Mesenchymal stem cell (in vitro differentiated cells and primary cell): ENCODE results near the gene SIK3.

Experiments
- DNase-seq: peaks from one replicate; pipeline ENCODE4 v3.0.0-alpha.2; 2013
- H2AFZ ChIP-seq: one replicate; pipeline ENCODE4 v1.6.1; 2013; ENCODE audit warnings: low read depth, mild to moderate bottlenecking, control low read depth, inconsistent platforms, low read length, moderate library complexity
- H2AK5ac ChIP-seq: 2 replicates; pipeline ENCODE4 v1.6.1; 2013; ENCODE audit warnings: low read length, moderate library complexity, mild to moderate bottlenecking, inconsistent platforms; ENCODE audit not compliant: severe bottlenecking
- H2BK120ac ChIP-seq: one replicate; pipeline ENCODE4 v1.6.1; 2013; ENCODE audit warnings: low read depth, mild to moderate bottlenecking, inconsistent platforms, low read length, moderate library complexity
- H2BK12ac ChIP-seq, 2 experiments: one replicate each; pipeline ENCODE4 v1.6.1; 2013; ENCODE audit warnings: inconsistent platforms in 2 of 2, low read length in 2 of 2, mild to moderate bottlenecking in 2 of 2, moderate library complexity in 2 of 2, control low read depth in 1 of 2
- H2BK15ac ChIP-seq: one replicate; pipeline ENCODE4 v1.6.1; 2013; ENCODE audit warnings: mild to moderate bottlenecking, low read depth, inconsistent platforms; ENCODE audit not compliant: poor library complexity, severe bottlenecking
- H2BK5ac ChIP-seq: 2 replicates; pipeline ENCODE4 v1.6.1; 2013; ENCODE audit warnings: low read depth, mild to moderate bottlenecking, low read length, control low read depth, inconsistent platforms; ENCODE audit not compliant: poor library complexity, severe bottlenecking
- H3K14ac ChIP-seq, 2 experiments: one replicate each; pipeline ENCODE4 v1.6.1; 2013; ENCODE audit warnings: inconsistent platforms in 2 of 2, low read length in 2 of 2, control low read depth in 1 of 2, mild to moderate bottlenecking in 1 of 2, moderate library complexity in 1 of 2
- H3K18ac ChIP-seq, 2 experiments: one replicate each; pipeline ENCODE4 v1.6.1; 2013; ENCODE audit warnings: inconsistent platforms in 2 of 2, low read length in 2 of 2, control low read depth in 1 of 2, low read depth in 1 of 2, mild to moderate bottlenecking in 1 of 2
- H3K23ac ChIP-seq, 2 experiments: one replicate each; pipeline ENCODE4 v1.6.1; 2013; ENCODE audit warnings: inconsistent platforms in 2 of 2, low read length in 2 of 2, mild to moderate bottlenecking in 2 of 2, moderate library complexity in 2 of 2, control low read depth in 1 of 2
- H3K27ac ChIP-seq: 2 replicates; pipeline ENCODE4 v1.5.1; 2013; ENCODE audit warnings: mild to moderate bottlenecking, moderate library complexity, low read length, control low read depth, inconsistent platforms; ENCODE audit not compliant: poor library complexity, severe bottlenecking
- H3K27me3 ChIP-seq, 2 experiments: 2 replicates each; pipeline versions ENCODE4 v1.6.1 to v1.7.0; 2013; ENCODE audit warnings: low read length in 2 of 2, mild to moderate bottlenecking in 2 of 2, moderate library complexity in 2 of 2, control low read depth in 1 of 2, inconsistent platforms in 1 of 2; ENCODE audit not compliant: control insufficient read depth in 1 of 2, insufficient read depth in 1 of 2
- H3K36me3 ChIP-seq, 2 experiments: 2 replicates each; pipeline versions ENCODE4 v1.6.1 to v1.7.0; 2013; ENCODE audit warnings: low read length in 2 of 2, control low read depth in 1 of 2, inconsistent platforms in 1 of 2, low read depth in 1 of 2, mild to moderate bottlenecking in 1 of 2; ENCODE audit not compliant: insufficient read depth in 2 of 2, control insufficient read depth in 1 of 2
- H3K4ac ChIP-seq, 2 experiments: one replicate each; pipeline ENCODE4 v1.6.1; 2013; ENCODE audit warnings: inconsistent platforms in 2 of 2, low read length in 2 of 2, mild to moderate bottlenecking in 2 of 2, moderate library complexity in 2 of 2, control low read depth in 1 of 2, low read depth in 1 of 2
- H3K4me1 ChIP-seq: 2 replicates; pipeline ENCODE4 v1.6.1; 2013; ENCODE audit warnings: low read depth, low read length, control low read depth; ENCODE audit not compliant: control insufficient read depth, insufficient read depth
- H3K4me2 ChIP-seq: 2 replicates; pipeline ENCODE4 v1.6.1; 2013; ENCODE audit warnings: low read length, mild to moderate bottlenecking, inconsistent platforms; ENCODE audit not compliant: poor library complexity, severe bottlenecking
- H3K4me3 ChIP-seq, 2 experiments: 2 replicates each; pipeline versions ENCODE4 v1.5.1 to v1.7.0; 2013; ENCODE audit warnings: low read length in 2 of 2, mild to moderate bottlenecking in 2 of 2, control low read depth in 1 of 2, low read depth in 1 of 2; ENCODE audit not compliant: insufficient read depth in 1 of 2
- H3K79me1 ChIP-seq: replicated peaks from 2 replicates; pipeline ENCODE4 v1.6.1; 2013; ENCODE audit warnings: mild to moderate bottlenecking, control low read depth, low read length, inconsistent platforms; ENCODE audit not compliant: poor library complexity, severe bottlenecking
- H3K9ac ChIP-seq: 2 replicates; pipeline ENCODE4 v1.7.0; 2013; ENCODE audit warnings: mild to moderate bottlenecking, low read length, moderate library complexity
- H3K9me3 ChIP-seq: 2 replicates; pipeline ENCODE4 v1.7.0; 2013; ENCODE audit warnings: mild to moderate bottlenecking, low read length; ENCODE audit not compliant: control insufficient read depth
- H4K8ac ChIP-seq: one replicate; pipeline ENCODE4 v1.6.1; 2013; ENCODE audit warnings: inconsistent platforms, mild to moderate bottlenecking, low read length, moderate library complexity
- H4K91ac ChIP-seq: one replicate; pipeline ENCODE4 v1.6.1; 2013; ENCODE audit warnings: mild to moderate bottlenecking, low read length, inconsistent platforms
- WGBS: methylation state at CpG from one replicate; pipeline ENCODE4 v1.1.7; 2013; ENCODE audit warnings: mixed read lengths; 5-methylcytosine and 5-hydroxymethylcytosine counted together

SIK3 gene

DNA sequence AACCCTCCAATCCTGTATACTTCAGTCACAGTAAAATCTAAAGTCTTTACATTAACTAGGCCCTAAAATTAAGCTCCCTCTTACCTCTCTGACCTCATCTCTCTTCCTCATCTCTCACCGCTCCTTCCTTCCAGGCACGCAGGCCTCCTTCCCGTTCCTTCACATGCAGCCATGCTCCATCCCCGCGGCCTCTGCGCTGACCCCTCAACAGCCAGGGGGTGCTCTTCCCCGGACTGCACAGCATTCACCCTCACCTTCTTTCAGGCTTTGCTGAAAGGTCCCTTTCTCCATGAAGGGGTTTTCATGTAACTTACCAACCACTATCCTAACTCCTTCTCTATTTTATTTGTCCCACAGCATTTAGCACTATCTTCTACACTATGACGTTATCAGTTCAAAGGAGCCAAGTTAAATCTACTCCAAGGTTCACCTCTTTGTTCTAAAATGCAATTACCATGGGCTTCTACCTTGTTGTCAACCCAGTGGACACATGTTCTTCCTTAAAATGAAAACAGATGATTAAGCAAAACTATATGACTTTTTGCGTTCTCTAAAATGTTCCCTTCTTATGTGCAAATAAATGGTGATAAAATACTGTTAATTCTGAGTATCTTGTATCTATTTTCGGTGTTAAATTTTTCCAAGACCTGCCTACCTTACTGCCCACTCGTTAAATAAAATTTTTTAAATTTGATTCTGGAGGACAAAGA lies 203.0 kb downstream of the SIK3 start:
- 50% methylated on average over 8 of the region's 11 CpGs for WGBS
- peaks cover 6 to 62% of the 10 kb centered on the region in 2 experiments for H3K36me3 ChIP-seq
- no peak overlapping the region for H2BK12ac ChIP-seq
- H4K91ac ChIP-seq: peak overlapping the region; percentile 34
- H3K27ac ChIP-seq: no peak overlapping the region
- H3K4me2 ChIP-seq: no peak overlapping the region
- no peak overlapping the region for H3K4me3 ChIP-seq
- H3K4me1 ChIP-seq: peaks cover 3% of the 10 kb centered on the region
- H2BK5ac ChIP-seq: no peak overlapping the region
- no peak overlapping the region for H3K4ac ChIP-seq
- no peak overlapping the region for H3K18ac ChIP-seq
- no peak overlapping the region for H2BK120ac ChIP-seq
- H2BK15ac ChIP-seq: no peak overlapping the region
- no peak overlapping the region for H3K23ac ChIP-seq
- no peak for DNase-seq
- H3K79me1 ChIP-seq: peaks cover 6% of the 10 kb centered on the region
- H2AFZ ChIP-seq: no peak overlapping the region
- H2AK5ac ChIP-seq: no peak overlapping the region
- H3K9ac ChIP-seq: no peak overlapping the region
- no peak overlapping the region for H4K8ac ChIP-seq
- no peaks in the 10 kb centered on the region for H3K27me3 ChIP-seq
- H3K14ac ChIP-seq: no peak overlapping the region
- H3K9me3 ChIP-seq: peaks cover 4% of the 10 kb centered on the region

DNA sequence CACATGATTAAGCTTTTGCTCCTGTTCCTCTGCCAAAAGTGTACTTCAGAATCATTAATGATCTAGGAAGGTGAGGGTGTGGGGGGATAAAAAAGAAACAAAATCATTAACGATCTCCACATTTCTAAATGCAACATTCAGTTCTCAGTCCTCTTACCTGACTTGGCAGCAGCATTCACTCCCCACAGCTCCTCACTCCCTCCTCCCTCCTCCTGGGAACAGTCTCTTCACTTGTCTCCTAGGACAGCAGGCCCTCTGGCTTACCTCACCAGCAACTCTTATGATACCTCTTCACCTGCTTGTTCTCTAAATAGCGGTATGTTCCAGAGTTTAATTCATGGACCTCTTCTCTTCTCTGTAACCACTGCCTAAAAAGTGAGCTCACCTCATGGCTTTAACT lies 204.3 kb downstream of the SIK3 start:
- Histone ChIP-seq H2BK5ac (no peak overlapping the region), H3K9me3 (no peaks in the 10 kb centered on the region), H3K4me3 (no peak overlapping the region), H3K79me1 (peaks cover 2% of the 10 kb centered on the region), H3K27ac (no peak overlapping the region), H2BK120ac (no peak overlapping the region), H4K91ac (no peak overlapping the region), H2AFZ (no peak overlapping the region), H2BK15ac (no peak overlapping the region), H3K36me3 (peaks cover 6 to 58% of the 10 kb centered on the region in 2 experiments), H2BK12ac (no peak overlapping the region), H3K18ac (no peak overlapping the region), H3K27me3 (no peaks in the 10 kb centered on the region), H3K4me1 (peaks cover 9% of the 10 kb centered on the region), H2AK5ac (no peak overlapping the region), H3K14ac (no peak overlapping the region), H3K23ac (no peak overlapping the region), H3K9ac (no peak overlapping the region), H4K8ac (no peak overlapping the region), H3K4me2 (no peak overlapping the region), H3K4ac (no peak overlapping the region)
- no peak for DNase-seq
- 99% methylated on average over 2 of the region's 2 CpGs for WGBS

DNA sequence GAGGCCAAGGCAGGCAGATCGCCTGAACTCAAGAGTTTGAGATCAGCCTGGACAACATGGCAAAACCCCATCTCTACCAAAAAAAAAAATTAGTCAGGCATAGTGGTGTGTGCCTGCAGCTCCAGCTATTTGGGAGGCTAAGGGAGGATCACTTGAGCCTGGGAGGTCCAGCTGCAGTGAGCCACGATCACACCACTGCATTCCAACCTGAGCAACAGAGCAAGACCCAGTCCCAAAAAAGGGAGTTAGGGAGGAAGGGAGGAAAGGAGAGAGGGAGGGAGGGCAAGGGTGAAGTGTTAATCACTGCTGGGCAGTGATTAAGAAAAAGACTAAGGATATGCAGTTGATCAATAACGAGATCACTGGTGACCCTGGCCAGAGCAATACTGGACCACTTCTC lies 204.8 kb downstream of the SIK3 start:
- H3K14ac ChIP-seq: no peak overlapping the region
- H2AK5ac ChIP-seq: no peak overlapping the region
- H4K8ac ChIP-seq: no peak overlapping the region
- H3K79me1 ChIP-seq: peaks cover 2% of the 10 kb centered on the region
- peaks cover 6 to 58% of the 10 kb centered on the region in 2 experiments for H3K36me3 ChIP-seq
- no peak overlapping the region for H2BK12ac ChIP-seq
- H2BK15ac ChIP-seq: no peak overlapping the region
- H3K27ac ChIP-seq: no peak overlapping the region
- no peak overlapping the region for H3K18ac ChIP-seq
- H3K4me3 ChIP-seq: no peak overlapping the region
- H3K4me1 ChIP-seq: peaks cover 9% of the 10 kb centered on the region
- no peak overlapping the region for H2BK120ac ChIP-seq
- no peak overlapping the region for H2BK5ac ChIP-seq
- no peak overlapping the region for H3K23ac ChIP-seq
- H3K9me3 ChIP-seq: no peaks in the 10 kb centered on the region
- H3K9ac ChIP-seq: no peak overlapping the region
- DNase-seq: no peak
- no peaks in the 10 kb centered on the region for H3K27me3 ChIP-seq
- no peak overlapping the region for H4K91ac ChIP-seq
- no peak overlapping the region for H3K4ac ChIP-seq
- WGBS: 100% methylated on average over 3 of the region's 3 CpGs
- H3K4me2 ChIP-seq: no peak overlapping the region
- no peak overlapping the region for H2AFZ ChIP-seq

DNA sequence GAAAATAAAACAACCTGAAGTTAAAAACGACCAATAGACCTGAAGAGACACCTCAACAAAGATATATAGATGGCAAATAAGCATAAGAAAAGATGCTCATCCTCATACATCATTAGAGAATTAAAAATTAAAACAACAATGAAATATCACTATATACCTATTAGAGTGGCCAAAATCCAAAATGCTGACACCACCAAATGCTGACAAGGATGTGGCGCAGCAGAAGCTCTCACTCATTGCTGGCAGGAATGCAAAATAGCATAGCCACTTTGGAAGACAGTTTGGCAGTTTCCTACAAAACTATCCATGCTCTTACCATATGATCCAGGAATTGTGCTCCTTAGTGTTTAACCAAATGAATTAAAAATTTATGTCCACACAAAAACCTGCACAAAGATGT lies 205.9 kb downstream of the SIK3 start:
- no peak overlapping the region for H4K8ac ChIP-seq
- no peak overlapping the region for H3K27ac ChIP-seq
- no peak overlapping the region for H3K4ac ChIP-seq
- no peak overlapping the region for H2BK120ac ChIP-seq
- no peak overlapping the region for H3K23ac ChIP-seq
- no peak overlapping the region for H3K9ac ChIP-seq
- no peak overlapping the region for H2AK5ac ChIP-seq
- peaks cover 2% of the 10 kb centered on the region for H3K79me1 ChIP-seq
- DNase-seq: no peak
- no peak overlapping the region for H4K91ac ChIP-seq
- H3K14ac ChIP-seq: no peak overlapping the region
- H2BK5ac ChIP-seq: no peak overlapping the region
- peaks cover 11% of the 10 kb centered on the region for H3K4me1 ChIP-seq
- no peaks in the 10 kb centered on the region for H3K27me3 ChIP-seq
- no peaks in the 10 kb centered on the region for H3K9me3 ChIP-seq
- H3K36me3 ChIP-seq: peaks cover 6 to 58% of the 10 kb centered on the region in 2 experiments
- no peak overlapping the region for H3K4me2 ChIP-seq
- no peak overlapping the region for H3K18ac ChIP-seq
- WGBS: 100% methylated on average over 1 of the region's 2 CpGs
- H2BK15ac ChIP-seq: no peak overlapping the region
- H2AFZ ChIP-seq: no peak overlapping the region
- no peak overlapping the region for H3K4me3 ChIP-seq
- no peak overlapping the region for H2BK12ac ChIP-seq
